Activated CD4-positive, alpha-beta T cell treated with anti-CD3 and anti-CD28 coated beads, Interleukin-2, amount 50 U/mL, for 24 hours (primary cell): ENCODE results near the gene PFKFB2.
"Not testable (repeated sequence)": the region's sequence is repeated elsewhere in the genome, so short reads cannot be mapped to it uniquely, and the experiment has no call there.

Experiments used
- DNase-seq, 2 donors: peaks; one replicate each; pipeline ENCODE4 v3.0.0-alpha.2; 2020; ENCODE audit warnings: low read depth in 1 of 2, low spot score in 1 of 2

Gene PFKFB2

DNA sequence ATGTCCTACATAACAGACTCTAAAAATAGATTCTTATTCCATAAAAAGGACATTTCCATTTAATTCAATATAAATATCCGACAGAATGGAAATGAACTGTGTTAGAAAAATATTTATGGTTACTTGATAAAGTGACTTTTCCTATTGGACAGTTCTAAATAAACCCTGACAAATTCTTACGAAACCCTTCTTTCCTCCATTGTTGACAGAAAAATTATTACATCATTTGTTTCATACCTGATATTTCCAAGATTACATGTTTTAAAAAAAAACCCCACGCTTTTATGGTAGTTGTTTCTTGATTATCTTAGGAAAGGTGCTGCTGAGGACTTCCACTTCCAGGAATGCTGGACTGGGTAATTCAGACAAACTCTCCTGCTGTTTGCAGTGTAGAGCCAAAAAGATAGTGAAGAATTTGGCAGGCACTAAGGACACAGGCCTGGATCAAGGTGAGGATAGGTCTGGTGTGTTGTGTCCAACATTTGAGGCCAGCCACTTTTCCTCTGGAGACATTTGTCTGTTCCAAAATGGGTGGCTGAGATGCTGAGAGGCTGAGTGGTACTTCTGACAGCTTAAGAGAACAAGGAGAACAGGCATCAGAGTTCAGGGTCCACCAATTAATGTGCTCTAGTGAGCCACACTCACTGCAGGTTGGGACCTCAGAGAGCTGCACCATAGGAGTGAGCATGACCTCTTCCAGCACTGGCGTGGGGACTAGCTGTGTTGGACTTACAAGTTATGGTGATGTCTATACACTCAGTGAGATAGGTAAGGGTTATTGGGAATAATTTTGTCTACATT, 13.5 kb upstream of the PFKFB2 start:
- DNase-seq, result no peak

DNA sequence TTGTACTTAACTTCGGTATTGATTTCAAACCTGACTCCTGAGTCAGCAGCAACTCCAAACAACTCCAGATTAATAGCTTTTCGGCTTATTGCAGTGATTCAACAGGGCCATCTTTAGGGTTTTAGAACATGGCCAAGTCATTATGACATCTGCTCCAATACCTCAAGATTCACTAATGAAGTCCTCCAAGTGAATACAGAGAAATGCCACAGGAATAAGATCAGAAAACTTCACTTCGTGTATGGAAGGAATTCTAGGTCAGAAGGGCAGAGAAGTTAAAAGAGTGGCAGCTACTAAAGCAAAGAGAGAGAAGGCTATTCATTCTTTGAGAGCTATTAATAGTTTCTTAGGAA, 12.9 kb upstream of the PFKFB2 start:
- DNase-seq, result no peak

DNA sequence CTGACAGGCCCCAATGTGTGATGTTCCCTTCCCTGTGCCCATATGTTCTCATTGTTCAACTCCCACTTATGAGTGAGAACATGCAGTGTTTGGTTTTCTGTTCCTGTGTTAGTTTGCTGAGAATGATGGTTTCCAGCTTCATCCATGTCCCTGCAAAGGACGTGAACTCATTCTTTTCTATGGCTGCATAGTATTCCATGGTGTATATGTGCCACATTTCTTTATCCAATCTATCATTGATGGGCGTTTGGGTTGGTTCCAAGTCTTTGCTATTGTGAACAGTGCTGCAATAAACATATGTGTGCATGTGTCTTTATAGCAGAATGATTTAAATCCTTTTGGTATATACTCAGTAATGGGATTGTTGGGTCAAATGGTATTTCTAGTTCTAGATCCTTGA, 11.7 kb upstream of the PFKFB2 start:
- DNase-seq, result not testable (repeated sequence)

DNA sequence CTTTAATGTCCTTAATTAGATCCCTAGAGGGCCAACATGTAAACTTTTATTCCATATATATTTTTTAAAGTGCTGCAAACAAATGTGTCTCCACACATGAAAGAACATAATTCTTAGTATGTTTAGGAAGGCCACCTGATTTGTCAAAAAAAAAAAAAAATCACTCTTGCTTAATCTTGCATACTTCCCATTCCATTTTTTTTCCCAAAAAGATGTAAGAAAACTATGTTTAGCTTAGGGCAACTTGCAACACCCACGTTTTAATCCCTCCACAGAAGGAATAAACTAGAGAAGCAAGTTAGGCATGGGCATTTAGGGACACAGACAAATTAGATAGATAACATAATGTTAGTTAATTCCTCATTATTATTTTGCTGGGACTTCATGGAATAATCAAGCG, 7.6 kb upstream of the PFKFB2 start:
- no peak for DNase-seq

DNA sequence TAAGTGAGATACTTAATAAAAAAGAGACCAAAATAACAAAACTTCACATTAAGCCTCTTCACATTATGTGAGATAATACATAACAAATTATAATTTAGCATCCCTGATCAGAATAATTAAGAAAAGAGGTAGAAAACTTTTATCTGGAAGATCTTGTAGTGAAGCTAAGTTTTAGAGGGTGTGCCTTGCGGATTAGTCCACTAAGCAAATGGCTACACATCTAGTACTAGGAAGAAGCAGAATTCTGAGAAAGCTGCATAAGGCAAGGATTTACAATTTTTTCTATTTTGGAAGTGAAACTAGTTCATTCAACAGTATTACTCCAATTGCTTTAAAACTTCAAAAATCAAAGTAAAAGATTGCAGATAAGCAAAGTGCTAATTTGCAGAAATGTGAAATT, 5.6 kb upstream of the PFKFB2 start:
- no peak for DNase-seq

DNA sequence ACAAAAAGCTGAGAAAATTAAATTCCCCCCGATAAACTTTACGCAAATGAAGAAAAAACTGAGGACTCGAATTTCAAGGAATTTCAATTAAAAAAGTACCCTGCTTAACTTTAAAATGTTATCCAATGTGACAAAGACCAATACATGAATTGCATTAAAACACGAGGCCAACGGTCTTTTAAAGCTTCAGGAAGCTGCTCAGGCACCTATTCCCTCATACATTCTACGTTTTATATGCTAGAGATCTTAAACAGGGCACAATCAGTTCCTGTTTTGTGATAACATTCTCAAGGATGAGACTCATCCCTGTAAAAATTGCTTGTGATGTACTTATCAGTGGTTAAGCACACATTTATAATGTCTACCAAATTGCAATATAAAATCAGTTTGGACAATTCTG, 5.0 kb upstream of the PFKFB2 start:
- DNase-seq, result no peak

DNA sequence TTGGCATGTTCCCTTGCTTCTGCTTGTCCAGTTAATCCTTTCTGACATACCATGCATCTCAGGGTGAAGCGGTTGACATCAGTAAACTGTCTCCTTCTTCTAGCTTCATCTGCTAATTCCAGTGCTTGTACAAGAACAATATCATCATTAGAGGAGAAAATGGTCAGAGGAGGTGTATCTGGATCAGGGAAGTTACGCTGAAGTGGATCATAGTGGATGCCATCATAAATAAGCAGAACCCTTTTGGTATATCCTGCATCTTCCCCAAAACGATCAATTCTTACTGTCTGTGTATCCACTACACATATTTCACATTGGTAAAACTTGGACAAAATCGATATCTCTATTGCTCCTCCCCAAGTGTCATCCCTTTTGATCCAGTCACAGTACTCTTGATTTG, 4.0 kb upstream of the PFKFB2 start:
- DNase-seq, result no peak

DNA sequence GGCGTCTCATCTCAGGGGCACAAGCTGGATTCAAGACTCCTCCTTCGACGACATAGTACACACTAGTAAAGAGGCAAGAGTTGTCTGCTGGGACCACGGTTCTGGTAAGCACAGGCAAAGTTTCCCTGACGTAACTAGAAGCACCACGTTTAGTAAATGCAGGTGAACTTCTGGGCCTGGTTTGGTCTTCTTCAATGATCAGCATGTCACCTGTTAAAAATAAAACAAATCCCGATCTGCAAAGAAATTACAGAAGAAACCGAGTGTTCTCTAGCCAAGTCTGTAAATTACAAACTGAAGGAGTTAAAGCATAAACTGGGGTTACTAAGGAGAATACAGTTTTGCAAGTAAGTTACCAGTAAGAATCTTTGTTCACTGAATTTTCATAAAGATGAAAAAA, 3.6 kb upstream of the PFKFB2 start:
- DNase-seq, result no peak

DNA sequence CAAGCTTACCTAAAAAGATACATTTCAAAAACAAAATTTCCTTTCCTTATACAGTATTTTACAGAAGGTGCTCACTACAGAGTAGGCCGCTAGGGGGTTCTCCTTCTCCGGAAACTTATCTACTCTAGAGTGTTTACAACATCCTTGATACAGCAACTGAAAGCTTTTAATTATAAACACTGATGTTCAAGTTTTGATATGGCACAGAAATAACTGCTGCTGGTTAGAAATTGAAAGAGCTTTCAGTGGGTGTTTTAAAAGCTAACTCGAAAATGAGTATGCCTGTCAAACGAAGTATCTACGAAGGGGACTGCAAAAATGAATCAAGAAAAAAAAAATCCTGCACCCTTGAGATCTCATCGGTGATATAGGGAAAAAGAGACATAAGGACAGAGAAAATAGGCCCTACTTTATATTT, 3.1 kb upstream of the PFKFB2 start:
- DNase-seq, result peak in 1 of 2 donors; percentile 47

DNA sequence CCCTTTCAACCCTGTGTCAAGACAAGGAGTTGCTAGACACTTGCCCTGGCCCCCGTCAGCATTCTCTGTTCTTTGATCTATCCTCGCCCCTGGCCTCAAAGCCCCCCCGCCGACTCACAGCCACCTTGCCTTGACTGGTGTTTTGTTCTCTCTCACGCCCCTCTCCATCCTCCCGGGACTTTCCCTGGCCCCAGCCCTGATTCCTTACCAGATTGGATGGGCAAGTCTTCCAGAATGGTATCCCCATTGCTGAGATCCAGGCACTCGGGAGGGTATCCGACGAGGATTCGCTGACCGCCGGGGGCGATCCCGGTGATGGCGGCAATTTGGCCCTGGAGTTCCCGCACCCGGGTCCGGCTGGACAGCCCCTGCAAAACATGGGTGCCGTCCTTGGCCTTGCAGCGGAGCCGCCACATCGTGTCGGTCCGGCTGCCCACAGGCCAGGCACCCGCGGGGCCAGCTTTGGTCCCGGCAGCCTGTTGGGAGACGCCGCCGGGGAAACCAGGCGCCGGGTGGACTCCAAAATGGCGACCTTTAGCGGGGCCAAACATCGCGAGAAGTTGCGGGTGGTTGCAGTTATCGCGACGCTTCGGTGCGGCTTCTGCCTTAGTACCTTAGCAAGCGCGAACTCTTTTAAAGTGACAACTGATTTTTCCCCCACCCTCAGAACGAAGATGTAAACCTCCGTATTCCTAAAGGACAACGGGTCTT, 2.4 kb upstream of the PFKFB2 start:
- peak; percentile 79 to 87 for DNase-seq

DNA sequence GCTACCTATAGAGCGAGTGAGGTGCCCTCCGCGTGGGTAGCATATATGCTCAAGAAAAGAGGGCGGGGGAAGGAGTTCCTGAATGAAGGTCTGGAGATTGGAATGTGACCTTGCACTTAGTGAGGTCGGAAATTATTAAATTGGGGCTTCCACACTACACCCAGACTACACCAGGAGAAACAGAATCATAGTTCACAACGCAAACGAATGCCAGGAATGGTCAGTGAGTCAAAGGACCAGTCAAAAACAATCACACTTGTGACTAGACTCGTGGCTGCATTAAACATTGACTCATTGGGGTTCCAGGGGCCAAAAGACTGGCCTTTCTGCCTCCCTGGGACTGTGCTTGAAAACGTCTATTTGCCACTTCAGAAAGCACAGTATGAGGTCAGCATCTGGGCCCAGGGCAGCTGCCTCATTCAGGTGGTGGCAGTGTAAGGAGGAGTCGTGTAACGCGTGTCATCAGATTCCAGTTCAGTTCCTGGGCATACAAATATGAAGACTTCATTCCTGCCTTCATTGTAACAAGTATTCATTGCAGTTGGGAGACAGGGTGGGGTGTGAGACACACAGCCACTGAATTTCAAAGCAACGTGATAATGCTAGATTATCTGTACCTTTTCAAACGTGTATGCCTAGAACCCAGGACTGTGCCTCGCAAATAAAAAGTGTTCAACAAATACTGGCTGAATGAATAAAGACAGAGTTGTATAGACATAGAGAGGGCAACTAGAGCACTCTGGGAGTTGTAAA, 1.7 kb upstream of the PFKFB2 start, which contains the start of gene YOD1:
Gene YOD1 (minus strand): TSS at position 18 of the 753 bp plus-strand sequence. CDS start 178 bp downstream, outside the sequence.
- no peak for DNase-seq

DNA sequence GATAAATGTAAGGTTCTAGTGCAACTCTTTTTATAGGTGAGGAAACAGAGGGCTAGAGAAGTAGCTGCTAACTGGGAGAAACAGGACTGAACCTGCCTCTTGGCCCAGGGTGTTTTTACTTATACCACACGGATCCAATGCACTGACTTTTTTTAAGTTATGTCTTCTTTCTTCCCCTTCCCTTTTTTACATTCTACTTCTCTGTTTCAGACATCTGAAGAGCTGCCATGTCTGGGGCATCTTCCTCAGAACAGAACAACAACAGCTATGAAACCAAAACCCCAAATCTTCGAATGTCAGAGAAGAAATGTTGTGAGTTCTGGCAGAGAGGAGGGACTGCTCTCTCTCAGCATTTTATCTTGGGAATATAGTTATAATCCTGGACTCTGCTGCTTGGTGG, 1.4 kb downstream of the PFKFB2 start:
- no peak for DNase-seq

DNA sequence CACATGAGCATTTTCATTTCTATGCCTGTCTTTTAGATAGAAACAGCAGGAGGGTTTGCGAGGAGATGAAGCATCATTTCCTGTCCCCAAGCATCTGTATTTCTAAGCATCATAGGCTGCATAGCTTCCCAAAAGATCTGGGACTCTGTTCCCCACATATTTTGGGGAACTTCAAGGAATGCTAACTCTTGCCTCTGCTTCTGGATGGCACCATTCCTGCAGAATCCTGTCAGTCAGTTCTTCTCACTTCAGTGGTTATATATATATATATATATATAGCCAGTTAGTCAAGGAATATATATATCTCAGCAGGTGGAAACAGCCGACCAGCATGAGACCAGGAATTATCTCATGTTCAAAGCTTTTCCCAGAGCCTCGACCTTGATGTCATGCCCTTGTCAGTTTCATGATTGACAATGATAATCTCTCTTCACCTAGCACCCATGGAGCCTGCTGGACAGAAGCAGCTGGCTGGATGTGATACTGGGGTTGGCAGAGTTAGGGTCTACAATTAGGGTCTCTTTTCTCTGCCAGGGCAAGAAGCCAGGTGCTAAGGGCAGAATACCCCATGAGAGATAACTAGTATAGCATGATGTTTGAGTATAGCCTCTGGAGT, 2.4 kb downstream of the PFKFB2 start:
- DNase-seq, result no peak

DNA sequence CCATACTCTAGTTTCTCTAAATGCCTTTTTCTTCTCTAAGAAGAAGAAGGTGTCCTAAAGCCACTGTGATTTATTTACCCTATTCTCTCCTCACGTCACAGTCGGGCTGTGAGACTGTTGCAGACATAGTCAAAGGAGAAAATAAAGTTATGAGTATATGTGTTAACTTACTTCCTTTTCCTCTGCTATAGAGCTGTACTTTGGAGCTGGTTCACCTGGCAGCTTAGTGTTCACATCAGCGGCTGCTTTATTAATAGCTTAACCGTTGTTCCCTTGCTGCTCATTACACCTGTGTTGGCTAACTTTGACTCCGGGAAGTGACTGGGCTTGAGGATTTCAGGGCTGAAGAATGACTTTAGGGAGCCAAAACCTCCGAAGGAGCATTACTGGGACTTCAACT, 3.6 kb downstream of the PFKFB2 start:
- no peak for DNase-seq

DNA sequence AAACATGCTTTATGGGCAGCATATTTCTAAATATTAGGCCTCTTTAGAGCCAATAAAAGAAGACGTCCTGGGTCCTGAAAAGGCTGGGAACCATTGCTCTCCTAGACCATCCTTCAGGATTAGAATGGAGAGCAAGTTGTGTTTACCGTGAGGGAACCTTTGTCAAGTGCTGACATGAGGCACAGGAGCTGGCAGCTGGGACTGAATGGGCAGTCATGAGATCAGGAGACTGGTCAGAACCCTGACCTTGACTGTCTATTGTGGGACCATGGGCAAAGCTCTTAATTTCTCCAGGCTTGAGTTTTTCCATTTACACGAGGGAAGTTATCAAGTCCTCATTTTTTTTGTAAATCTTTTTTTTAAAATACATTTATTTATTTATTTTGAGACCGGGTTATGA, 5.2 kb downstream of the PFKFB2 start:
- no peak for DNase-seq

DNA sequence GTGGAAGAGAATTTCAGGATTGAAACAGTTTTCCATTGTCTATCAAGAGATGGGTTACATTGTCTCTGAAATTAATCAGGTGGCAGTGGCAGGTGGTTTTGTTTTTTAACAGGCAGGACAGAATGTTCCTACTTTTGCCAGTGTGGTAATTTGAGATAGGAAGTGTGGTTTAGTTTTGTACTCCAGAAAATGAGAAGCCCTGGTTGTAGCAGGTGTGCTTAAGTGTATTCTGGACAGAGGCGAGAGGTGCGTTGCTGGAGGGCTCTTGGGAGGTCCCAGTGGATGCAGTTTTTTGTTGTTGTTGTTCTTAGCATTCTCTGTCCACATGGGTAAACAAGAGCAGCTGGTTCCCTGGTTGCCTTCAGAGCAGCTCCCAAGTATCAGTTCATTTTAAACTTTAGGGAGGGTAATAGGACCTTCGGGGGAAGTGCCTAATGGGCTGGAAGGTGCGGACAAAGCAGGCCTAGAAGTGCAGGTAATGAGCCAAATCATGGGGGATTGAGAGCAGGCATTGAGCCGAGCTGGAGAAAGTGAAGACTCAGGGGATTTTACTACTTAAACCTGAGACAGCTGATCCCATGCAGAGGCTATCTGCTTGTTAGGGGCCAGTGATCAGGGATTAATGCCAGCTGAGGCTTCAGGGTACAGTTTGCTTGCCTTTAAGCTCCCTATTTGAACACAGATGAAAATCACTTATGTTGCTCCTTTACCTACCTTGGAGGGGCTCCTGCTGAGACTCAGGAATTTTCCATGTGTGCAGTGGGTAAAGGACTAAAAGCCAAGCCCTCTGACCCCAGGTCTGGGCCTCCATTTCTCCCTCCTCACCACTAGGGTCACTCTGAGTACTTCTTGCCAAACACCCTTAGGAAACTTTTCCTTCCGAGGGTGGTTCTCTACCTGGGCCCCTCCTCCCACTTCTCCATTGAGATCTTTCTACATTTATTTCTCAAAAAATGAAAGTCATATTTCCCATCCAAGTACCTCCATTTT, 6.1 kb downstream of the PFKFB2 start:
- no peak for DNase-seq

DNA sequence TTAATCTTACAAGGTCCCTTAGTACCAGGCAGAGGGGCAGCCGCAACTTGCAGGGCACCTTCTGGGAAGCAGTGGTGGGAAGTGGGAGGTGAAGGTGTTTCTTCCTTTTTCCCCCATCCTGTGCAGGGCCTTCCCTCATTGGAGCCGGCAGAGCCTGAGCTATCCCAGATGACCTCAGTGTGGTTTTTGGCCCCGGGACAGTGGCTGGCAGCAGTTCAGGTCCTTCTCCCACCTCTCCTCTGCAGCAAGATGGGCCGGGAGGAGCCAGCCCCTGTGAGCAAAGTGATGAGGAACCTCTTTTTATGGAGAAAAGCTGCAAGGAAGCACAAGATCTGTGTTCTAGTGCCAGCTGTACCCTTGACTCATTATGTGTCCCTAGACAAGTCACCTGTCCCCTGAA, 6.8 kb downstream of the PFKFB2 start:
- no peak for DNase-seq

DNA sequence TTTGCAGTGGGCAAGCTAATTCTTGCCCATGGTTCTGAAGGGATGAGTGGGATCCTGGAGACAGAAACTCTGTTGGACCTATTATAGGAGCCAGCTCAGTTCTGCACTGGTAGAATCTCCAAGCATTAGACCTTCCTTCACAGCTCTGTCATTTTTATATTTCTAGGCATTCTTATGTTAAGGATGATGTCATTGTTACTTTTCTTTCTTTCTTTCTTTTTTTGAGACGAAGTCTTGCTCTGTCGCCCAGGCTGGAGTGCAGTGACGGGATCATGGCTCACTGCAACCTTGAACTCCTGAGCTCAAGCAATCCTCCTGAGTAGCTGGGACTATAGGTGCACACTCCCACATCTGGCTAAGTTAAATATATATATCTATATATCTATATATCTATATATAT, 7.5 kb downstream of the PFKFB2 start:
- no peak for DNase-seq

DNA sequence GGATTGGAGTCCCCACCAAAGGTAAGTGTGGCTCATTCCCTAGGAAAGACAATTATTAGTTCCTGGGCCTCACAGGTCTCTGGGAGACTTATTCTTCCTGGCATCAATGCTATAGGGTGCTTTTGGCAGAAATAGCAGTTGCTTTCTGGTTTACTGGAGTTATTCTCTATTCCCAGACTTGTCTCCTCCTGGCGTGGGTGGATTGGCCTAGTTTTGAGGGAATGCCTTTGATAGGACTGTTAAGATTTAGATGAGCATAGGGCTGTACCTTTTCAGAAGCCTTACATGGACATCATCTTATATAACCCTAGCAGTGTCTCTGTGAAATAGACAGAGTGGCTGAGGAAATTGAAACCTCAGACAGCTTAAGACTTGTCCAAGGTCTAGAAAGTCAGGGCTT, 9.0 kb downstream of the PFKFB2 start:
- no peak for DNase-seq

DNA sequence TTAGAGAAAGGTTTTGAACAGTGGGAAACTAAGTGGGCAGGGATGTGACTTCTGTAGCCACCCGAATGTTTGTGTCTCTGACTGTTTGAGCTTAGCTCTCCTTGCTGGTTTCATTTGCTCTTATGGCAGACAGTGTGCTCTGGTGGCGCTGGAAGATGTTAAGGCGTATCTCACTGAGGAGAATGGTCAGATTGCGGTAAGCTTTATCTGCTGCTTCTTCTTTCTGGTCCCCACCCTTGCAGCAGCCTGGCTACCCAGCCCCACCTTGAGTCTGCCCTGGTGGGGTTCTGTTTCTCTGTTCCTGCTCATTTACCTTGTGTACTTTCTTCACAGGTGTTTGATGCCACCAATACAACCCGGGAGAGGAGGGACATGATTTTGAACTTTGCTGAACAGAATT, 9.9 kb downstream of the PFKFB2 start:
- no peak for DNase-seq
